CD4-positive, alpha-beta T cell treated with Interleukin-1 beta for 1 hour (primary cell): ENCODE measurements around the gene PLA2G4E.

ENCODE experiments used
- DNase-seq, 2 donors: peaks; one replicate each; pipeline ENCODE4 v3.0.0-alpha.2; 2020 to 2022

The PLA2G4E gene

DNA sequence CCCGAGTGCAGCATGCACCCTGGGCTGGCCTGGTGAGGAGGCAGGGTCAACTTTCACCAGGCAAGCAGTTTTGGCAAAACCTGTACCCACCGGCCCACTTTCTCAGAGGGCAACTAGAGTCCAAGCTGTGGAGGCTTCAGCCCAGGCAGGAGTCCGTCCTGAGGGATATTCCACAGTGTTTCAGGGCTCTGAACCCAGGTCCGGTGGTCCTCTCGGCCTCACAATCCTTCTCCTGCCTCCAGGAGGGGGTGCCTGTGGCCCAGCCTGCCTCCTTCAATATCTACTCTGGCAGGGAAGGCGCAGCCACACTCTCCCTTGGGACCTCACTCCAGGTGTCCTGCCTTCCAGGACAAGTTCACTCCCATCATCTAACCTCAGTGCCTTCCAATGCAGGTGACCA is 3.9 kb downstream of the PLA2G4E start:
- DNase-seq: no peak

DNA sequence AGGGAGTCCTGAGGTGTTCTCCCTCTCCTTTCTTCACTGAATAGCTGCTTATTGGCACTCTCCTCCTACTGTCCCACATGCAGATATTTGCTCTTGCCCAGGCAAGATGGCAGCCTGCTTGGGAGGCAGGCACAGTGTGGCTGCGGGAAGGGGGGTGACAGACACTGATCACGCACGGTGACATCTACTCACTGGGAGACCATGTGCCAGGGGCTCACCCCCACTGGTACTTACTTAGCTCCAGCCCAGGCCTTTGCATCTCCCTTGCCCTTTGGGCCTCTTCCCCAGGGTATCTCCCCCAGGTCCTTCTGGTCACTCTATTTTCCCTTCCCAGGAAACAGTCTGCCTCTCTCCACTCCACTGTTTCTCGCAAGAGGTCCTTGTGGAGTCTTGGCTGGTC is 6.4 kb downstream of the PLA2G4E start:
- DNase-seq: no peak

DNA sequence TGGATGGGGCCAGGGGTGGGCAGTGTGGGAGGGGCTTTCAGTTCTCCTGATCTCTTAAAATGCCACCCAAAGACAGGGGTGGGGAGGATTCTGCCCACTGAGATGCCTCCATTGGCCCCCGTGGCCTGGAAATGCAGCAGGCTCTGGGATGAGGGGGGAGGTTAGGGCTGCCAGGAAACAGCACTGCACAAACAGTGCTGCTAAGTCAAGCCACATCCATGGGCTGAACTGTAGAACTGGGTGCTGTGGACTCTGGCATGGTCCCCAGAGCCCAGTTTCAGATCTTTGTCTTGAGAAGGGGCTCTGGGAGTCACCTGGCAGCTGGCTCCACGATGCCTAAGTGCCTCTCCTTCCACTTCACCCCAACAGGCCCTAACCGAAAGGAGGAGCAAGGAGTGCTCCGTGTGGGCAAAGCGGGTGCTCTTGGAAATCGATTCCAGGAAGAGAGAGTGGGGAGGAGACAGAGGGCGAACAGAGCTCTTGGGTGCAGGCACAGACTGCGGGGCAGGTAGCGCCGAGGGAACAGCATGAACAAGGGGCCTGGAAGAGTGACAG is 7.8 kb downstream of the PLA2G4E start:
- DNase-seq: no peak

- no peak for DNase-seq
Measured at GRCh38 chr15:42012241-42012640, 8.6 kb downstream of the PLA2G4E start.

DNA sequence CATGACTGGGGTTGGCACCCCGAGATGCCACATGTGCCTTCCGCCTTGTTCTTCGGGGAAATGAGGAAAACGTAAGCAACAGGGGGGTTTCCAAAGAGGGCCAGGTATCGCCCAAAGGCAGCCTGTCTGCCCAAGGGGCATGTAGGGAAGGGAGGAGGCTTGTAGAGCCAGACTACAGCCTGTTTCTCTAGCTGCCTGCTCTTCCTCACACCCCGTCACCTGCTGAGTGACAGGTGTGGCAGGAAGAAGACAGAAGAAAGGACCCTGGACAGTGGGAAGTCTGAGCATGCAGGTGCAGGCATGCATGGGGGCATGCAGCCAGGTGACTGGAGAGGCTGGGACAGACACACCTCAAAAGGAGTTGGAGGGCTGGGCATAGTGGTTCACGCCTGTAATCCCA is 9.8 kb downstream of the PLA2G4E start:
- DNase-seq: no peak

- no peak for DNase-seq
Measured at GRCh38 chr15:42010434-42010833, 10.4 kb downstream of the PLA2G4E start.

DNA sequence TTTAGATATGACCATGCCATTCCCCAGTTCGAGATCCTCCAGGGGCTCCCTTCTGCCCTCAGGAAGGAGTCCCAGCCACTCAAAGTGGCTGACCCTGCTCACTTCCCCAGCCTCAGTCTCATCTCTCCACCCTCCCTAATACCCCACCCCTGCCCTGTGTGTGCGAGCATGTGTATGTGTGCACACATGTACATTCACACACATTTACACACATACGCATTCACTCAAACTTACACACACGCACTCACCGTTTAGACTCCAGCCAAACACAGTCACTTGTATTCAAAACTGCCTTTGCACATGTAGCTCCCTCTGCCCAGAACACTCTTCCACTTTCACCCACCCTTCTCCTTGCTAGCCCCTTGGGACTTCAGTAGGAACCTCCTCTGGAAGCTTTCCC is 11.4 kb downstream of the PLA2G4E start:
- DNase-seq: no peak

- DNase-seq: no peak
Measured at GRCh38 chr15:42009022-42009421, 11.8 kb downstream of the PLA2G4E start.

DNA sequence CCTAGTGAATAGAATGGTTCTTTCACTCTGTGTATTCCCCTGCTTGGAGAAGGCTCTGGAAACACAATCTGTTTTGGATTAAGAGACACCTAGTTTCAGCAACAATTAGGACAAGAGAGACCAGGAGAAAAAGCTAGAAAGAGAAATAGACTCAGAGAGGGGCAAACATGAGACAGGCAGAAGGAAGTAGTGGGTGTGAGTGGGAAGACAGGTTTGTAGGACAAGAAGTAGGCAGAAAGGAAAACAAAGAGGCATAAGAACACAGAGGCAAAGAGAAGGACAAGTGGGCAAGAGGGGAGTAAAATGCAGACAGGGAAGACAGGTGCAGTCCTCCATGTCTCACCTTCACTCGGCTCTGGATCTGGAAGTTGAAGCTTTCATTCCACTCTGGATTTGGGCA is 13.5 kb downstream of the PLA2G4E start:
- no peak for DNase-seq

DNA sequence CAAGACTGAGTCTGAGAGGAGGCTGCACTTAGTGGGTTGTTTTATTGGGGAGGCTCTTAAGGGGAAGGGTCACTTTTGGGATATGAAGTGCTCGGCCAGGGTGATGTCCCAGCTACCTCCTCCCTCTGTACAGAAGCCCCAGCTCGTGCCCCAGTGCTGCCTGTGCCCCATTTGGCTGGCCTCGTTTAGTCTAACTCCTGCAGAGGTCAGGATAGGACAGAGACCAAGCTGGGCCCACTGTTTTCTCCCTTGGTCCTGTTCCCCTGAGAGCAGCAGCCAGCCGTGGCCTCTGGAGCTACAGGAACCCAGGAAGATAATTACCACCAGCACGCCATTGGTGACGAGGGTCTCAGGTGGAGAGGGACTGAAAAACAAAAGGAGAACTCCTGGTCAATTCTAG is 18.5 kb downstream of the PLA2G4E start:
- DNase-seq: no peak

DNA sequence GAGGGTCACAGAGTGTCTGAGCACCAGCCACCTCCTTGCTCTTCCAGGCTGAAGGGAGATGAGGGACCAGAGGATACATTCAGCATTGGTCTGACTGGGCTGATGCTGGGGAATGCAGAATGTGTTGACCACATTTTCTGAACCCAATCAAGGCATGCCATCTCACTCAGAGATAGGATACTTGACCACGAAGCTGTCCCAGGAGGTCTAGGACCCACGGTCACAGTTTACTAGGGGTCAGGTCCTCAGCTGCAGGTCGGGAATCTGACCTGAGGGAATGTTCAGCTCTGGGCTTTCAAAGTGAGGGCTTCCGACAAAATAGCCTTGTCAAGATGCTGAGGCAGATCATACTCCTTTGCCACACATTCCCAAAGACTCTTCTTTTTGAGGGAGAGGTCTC is 19.6 kb downstream of the PLA2G4E start:
- DNase-seq: no peak

DNA sequence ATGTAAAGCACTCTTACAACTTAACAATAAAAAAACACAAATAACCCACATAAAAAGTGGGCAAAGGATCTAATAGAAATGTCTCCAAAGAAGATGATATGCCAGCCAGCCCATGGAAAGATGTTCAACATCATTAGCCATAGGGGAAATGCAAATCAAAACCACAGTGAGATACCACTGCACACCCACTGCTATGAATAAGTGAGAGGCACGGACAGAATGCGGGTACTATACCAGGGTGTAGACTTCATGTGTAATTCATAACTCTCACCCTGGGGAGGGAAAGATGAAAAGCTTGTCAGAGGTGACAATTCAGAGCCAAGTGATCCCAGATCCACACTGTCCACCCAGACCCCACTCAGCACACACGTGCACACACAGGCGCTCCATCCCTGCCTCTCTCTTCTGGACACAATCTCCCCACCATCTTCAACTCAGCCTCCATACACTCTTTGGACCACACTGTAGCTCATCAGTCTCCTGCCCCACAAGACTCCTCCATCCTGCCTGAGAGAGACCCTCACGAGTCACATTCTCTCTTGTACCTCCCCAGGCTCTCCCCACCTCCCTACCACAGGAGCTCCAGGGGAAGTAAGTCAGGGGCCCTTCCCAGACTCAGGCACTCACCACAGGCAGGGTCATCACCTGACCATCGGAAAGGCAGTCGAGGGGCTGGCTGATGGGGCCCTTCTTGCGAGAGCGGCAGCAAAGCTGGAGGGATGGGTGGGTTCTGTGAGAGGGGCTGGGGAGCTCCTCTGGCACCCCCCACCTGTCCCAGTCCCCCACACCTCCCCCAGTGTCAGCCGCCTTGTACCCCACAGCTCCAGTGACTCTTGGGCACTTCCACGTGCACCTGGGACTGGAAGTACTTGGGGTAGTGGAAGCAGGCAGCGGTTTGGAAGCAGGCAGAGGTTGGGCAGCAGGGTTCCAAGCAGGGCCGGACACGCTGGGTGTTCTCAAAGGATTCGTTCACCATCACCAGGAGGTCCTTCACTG is 21.3 kb downstream of the PLA2G4E start:
- no peak for DNase-seq

GRCh38 chr15:41997845-41998244 is 23.0 kb downstream of the PLA2G4E start:
- DNase-seq: no peak

DNA sequence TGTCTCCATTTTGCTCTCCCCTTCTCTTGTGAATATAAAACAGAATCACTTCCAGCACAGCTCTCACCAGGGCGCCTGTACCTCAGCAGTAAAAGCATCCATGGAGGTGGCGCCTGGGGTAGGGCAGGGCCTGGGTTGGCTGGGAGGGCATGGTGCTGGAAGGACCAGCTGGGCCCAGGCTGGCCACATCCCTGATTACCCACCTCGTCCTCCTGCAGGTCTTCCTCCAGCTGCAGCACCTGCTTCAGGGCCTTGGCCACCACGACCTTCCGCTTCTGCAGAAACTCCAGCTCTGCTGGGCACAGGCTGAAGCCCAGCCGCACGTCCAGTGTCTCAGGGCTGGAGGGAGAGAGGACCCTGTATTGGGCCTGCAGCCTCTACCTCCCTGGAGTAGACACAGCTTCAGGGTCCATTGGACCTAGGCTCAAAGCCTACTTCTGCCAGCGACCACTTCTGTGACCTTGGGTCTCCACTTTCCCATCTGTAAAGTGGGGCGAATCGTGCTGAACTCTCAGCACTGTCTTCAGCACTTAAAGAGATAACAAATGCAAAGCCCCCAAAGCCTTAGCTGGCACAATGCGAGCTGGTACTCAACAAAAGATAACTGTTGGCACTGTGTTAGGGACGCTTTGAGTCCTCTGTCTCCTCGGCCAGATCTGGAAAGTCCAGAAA is 23.8 kb downstream of the PLA2G4E start:
- no peak for DNase-seq

- DNase-seq: no peak
Measured at GRCh38 chr15:41996376-41996775, 24.5 kb downstream of the PLA2G4E start.

DNA sequence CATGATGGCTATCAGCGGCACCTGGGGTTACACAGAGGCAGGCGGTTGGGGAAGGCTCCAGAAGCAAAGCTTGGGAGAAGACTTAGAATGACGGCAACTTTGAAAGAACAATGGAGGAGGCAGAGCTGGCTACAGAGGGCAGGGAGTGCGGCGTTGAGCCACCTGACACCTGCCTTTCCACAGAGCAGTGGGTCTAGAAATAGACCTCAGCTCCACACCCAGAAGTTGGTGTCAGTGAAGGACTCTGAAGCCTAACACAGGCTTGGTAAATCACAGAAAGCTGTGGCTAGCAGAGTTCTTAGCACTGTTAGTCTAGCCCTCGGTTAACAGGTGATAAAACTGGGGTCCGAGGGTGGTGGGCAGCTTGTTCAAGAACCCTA is 25.4 kb downstream of the PLA2G4E start:
- no peak for DNase-seq

GRCh38 chr15:41994772-41995475 is 25.9 kb downstream of the PLA2G4E start:
- no peak for DNase-seq

GRCh38 chr15:41994171-41994650 is 26.6 kb downstream of the PLA2G4E start:
- DNase-seq: no peak

GRCh38 chr15:41993472-41994170 is 27.2 kb downstream of the PLA2G4E start:
- no peak for DNase-seq

GRCh38 chr15:41992803-41993190 is 28.0 kb downstream of the PLA2G4E start:
- DNase-seq: no peak

DNA sequence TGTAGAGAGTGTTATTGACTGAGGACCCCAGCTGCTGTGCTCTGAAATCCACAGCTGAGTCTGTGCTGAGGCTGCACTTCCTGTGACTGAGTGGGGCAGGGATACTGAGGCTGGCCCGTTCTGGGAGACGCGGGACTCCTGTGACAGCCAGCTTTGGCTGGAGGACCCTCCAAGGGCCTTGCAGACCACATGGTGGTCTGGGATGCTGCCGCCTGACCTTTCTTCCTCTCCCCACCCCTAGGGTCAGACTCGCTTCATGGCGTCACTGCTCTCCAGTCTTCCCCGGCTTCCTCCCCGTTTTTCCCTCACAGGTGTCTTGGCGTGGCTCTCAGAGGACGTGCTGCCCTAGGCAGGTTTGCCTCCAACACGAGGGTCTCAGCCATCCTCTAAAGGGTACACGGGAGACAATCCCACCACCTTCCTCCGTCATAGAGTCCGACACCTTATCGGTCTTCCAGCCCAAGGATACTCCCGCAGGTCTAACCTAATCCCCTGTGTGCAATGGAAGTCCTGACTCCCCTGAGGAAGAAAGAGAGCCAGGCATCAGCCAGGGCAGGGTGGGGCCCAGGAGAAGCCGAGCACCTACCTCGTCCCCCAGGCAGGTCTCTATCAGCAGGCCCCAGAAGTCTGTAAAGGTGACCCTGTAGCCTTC is 28.6 kb downstream of the PLA2G4E start:
- DNase-seq: no peak

GRCh38 chr15:41990691-41991090 is 30.2 kb downstream of the PLA2G4E start:
- DNase-seq: no peak
